Measurements from ENCODE around the gene FBXL17. TPM values are rescaled to one million over a fixed set of nuclear protein-coding genes. Genes with fewer than 3 reads are reported as not detected.

FBXL17 gene
- total and polyA plus RNA-seq, 4 donors, result 2.1 to 14.1 (median 6.3) TPM

- Histone ChIP-seq H3K4me1 (ENCODE audit: control insufficient read depth in 4 of 4, insufficient read depth in 4 of 4, low read length in 3 of 4) (peaks cover 1 to 18% (median 13%) of the 10 kb centered on the region in 4 donors), H3K4me3 (ENCODE audit: low read depth in 1 of 3, low read length in 3 of 3) (no peak overlapping the region), H3K9me3 (ENCODE audit: control insufficient read depth in 4 of 4, low read length in 3 of 4) (no peaks in the 10 kb centered on the region), H3K27ac (ENCODE audit: low read depth in 1 of 2, low read length in 2 of 2) (no peak overlapping the region), H3K27me3 (ENCODE audit: control insufficient read depth in 4 of 4, insufficient read depth in 4 of 4, low read length in 3 of 4) (no peaks in the 10 kb centered on the region), H3K36me3 (ENCODE audit: control insufficient read depth in 4 of 4, insufficient read depth in 3 of 4, low read depth in 1 of 4, low read length in 3 of 4) (no peaks in the 10 kb centered on the region), H3K9ac (ENCODE audit: low read depth in 1 of 2, low read length in 2 of 2) (no peak overlapping the region)
- no peak for TF ChIP-seq JUND (IDR thresholded peaks at IDR 0.05)
- TF ChIP-seq RXRA (IDR thresholded peaks at IDR 0.05), result no peak
- TF ChIP-seq RAD21 (IDR thresholded peaks at IDR 0.05), result no peak
- TF ChIP-seq ZBTB33 (IDR thresholded peaks at IDR 0.05), result no peak
- no peak for TF ChIP-seq MAX (IDR thresholded peaks at IDR 0.05)
- TF ChIP-seq NR2F2 (IDR thresholded peaks at IDR 0.05), result no peak
- TF ChIP-seq TAF1 (conservative IDR thresholded peaks at IDR 0.05), result no peak
- TF ChIP-seq CTCF (IDR thresholded peaks at IDR 0.05; ENCODE audit: low read depth, low read length, missing input control), result no peak
- TF ChIP-seq ATF3 (IDR thresholded peaks at IDR 0.05), result no peak
- WGBS, result 97% methylated on average over 4 of the region's 4 CpGs
- DNase-seq (ENCODE audit: low spot score), result no peak
These were observed 462.5 kb downstream of the FBXL17 start for GRCh38 chr5:107919361-107919760.

- Histone ChIP-seq H3K4me3 (ENCODE audit: low read depth in 1 of 3, low read length in 3 of 3) (no peak overlapping the region), H3K4me1 (ENCODE audit: control insufficient read depth in 4 of 4, insufficient read depth in 4 of 4, low read length in 3 of 4) (peaks cover 1 to 18% (median 13%) of the 10 kb centered on the region in 4 donors), H3K27me3 (ENCODE audit: control insufficient read depth in 4 of 4, insufficient read depth in 4 of 4, low read length in 3 of 4) (no peaks in the 10 kb centered on the region), H3K9me3 (ENCODE audit: control insufficient read depth in 4 of 4, low read length in 3 of 4) (no peaks in the 10 kb centered on the region), H3K36me3 (ENCODE audit: control insufficient read depth in 4 of 4, insufficient read depth in 3 of 4, low read depth in 1 of 4, low read length in 3 of 4) (no peaks in the 10 kb centered on the region), H3K27ac (ENCODE audit: low read depth in 1 of 2, low read length in 2 of 2) (no peak overlapping the region), H3K9ac (ENCODE audit: low read depth in 1 of 2, low read length in 2 of 2) (no peak overlapping the region)
- DNase-seq (ENCODE audit: low spot score), result no peak
- 84% methylated on average over 3 of the region's 3 CpGs for WGBS
- TF ChIP-seq EGR1 (IDR thresholded peaks at IDR 0.05; ENCODE audit: low read depth in 2 of 2), result no peak
- no peak for TF ChIP-seq FOXA1 (IDR thresholded peaks at IDR 0.05)
- no peak for TF ChIP-seq ATF3 (IDR thresholded peaks at IDR 0.05)
- TF ChIP-seq JUND (IDR thresholded peaks at IDR 0.05), result no peak
- no peak for TF ChIP-seq YY1 (IDR thresholded peaks at IDR 0.05)
These were observed 463.9 kb downstream of the FBXL17 start for GRCh38 chr5:107917983-107918382.

Measured in liver (tissue), 9 donors.